Measurements from ENCODE around the gene MBP. TPM values are rescaled to one million over a fixed set of nuclear protein-coding genes. Genes with fewer than 3 reads are reported as not detected.
A peak's percentile ranks its signal among the peaks of the same experiment; 100 is the strongest.

The MBP gene
- total RNA-seq, 1 experiment from 2014 or later = 31.6 TPM

GRCh38 chr18:77100751-77101355 is 31.7 kb downstream of the MBP start:
- ChIA-PET CTCF (interaction anchor here (0.8 to 1.4 kb wide), 4 partner anchors 10 to 111 kb away, joined by 3 to 4 read pairs (median 4); no protein-coding TSS in a partner anchor), POLR2A (interaction anchor here (0.9 to 3.7 kb wide), 6 partner anchors 10 to 34 kb away, joined by 4 to 50 read pairs (median 36); partner anchors contain the start of gene MBP)
- H3K36me3 Mint-ChIP-seq (ENCODE audit: insufficient read depth, unreplicated experiment) = peaks cover 12% of the 10 kb centered on the region
- H3K27ac Mint-ChIP-seq (ENCODE audit: low read depth, unreplicated experiment) = peak overlapping the region; percentile 89
- H3K27me3 Mint-ChIP-seq (ENCODE audit: insufficient read depth, unreplicated experiment) = no peaks in the 10 kb centered on the region
- peak; percentile 44 for DNase-seq (ENCODE audit: unreplicated experiment)
- H3K4me3 Mint-ChIP-seq (ENCODE audit: unreplicated experiment) = peak overlapping the region; percentile 60
- H3K9me3 Mint-ChIP-seq (ENCODE audit: unreplicated experiment) = no peaks in the 10 kb centered on the region
- peaks cover 20% of the 10 kb centered on the region for H3K4me1 Mint-ChIP-seq (ENCODE audit: insufficient read depth, unreplicated experiment)
- intact Hi-C loops (cut with micrococcal nuclease) = loop anchor here (1.0 to 2.0 kb wide), 4 partner anchors 14 to 101 kb away; no protein-coding TSS in a partner anchor
- BruUV-seq (replicated peaks) = TSS peak; percentile 58
- no peak for TF ChIP-seq CTCF (IDR thresholded peaks at IDR 0.05; ENCODE audit: unreplicated experiment)

- H3K27me3 Mint-ChIP-seq (ENCODE audit: insufficient read depth, unreplicated experiment) = no peaks in the 10 kb centered on the region
- intact Hi-C loops (cut with micrococcal nuclease) = loop anchor here (2.0 kb wide), 1 partner anchor 15 kb away; no protein-coding TSS in a partner anchor
- DNase-seq (ENCODE audit: unreplicated experiment) = no peak
- H3K9me3 Mint-ChIP-seq (ENCODE audit: unreplicated experiment) = no peaks in the 10 kb centered on the region
- ChIA-PET POLR2A (interaction anchor here (2.1 to 3.7 kb wide), 3 partner anchors 14 to 28 kb away, joined by 36 to 50 read pairs (median 38); no protein-coding TSS in a partner anchor), CTCF (no interaction called here)
- H3K4me1 Mint-ChIP-seq (ENCODE audit: insufficient read depth, unreplicated experiment) = peaks cover 20% of the 10 kb centered on the region
- H3K4me3 Mint-ChIP-seq (ENCODE audit: unreplicated experiment) = no peak overlapping the region
- TF ChIP-seq CTCF (IDR thresholded peaks at IDR 0.05; ENCODE audit: unreplicated experiment) = no peak
- H3K27ac Mint-ChIP-seq (ENCODE audit: low read depth, unreplicated experiment) = no peak overlapping the region
- BruUV-seq (replicated peaks) = no TSS peak
- H3K36me3 Mint-ChIP-seq (ENCODE audit: insufficient read depth, unreplicated experiment) = peaks cover 19% of the 10 kb centered on the region
Observed at GRCh38 chr18:77099485-77100370, 32.9 kb downstream of the MBP start.

GRCh38 chr18:77098538-77099174 is 33.9 kb downstream of the MBP start:
- peaks cover 20% of the 10 kb centered on the region for H3K4me1 Mint-ChIP-seq (ENCODE audit: insufficient read depth, unreplicated experiment)
- H3K27ac Mint-ChIP-seq (ENCODE audit: low read depth, unreplicated experiment) = no peak overlapping the region
- intact Hi-C loops (cut with micrococcal nuclease) = no loop called here
- ChIA-PET POLR2A (interaction anchor here (0.6 to 1.4 kb wide), 2 partner anchors 11 to 13 kb away, joined by 3 read pairs; no protein-coding TSS in a partner anchor), CTCF (no interaction called here)
- no TSS peak for BruUV-seq (replicated peaks)
- DNase-seq (ENCODE audit: unreplicated experiment) = no peak
- H3K9me3 Mint-ChIP-seq (ENCODE audit: unreplicated experiment) = no peaks in the 10 kb centered on the region
- TF ChIP-seq CTCF (IDR thresholded peaks at IDR 0.05; ENCODE audit: unreplicated experiment) = no peak
- H3K27me3 Mint-ChIP-seq (ENCODE audit: insufficient read depth, unreplicated experiment) = no peaks in the 10 kb centered on the region
- H3K4me3 Mint-ChIP-seq (ENCODE audit: unreplicated experiment) = no peak overlapping the region
- H3K36me3 Mint-ChIP-seq (ENCODE audit: insufficient read depth, unreplicated experiment) = peaks cover 28% of the 10 kb centered on the region
